Stimulated activated CD8-positive, alpha-beta memory T cell treated with anti-CD3 and anti-CD28 coated beads, Interleukin-2, amount 100 ng/mL, for 48 hours (primary cell): Measurements from ENCODE around the gene LIPM.
"Not testable (repeated sequence)": the region's sequence is repeated elsewhere in the genome, so short reads cannot be mapped to it uniquely, and the experiment has no call there.

Source experiments
- DNase-seq, 2 donors: peaks; one replicate each; pipeline ENCODE4 v3.0.0-alpha.2; 2020; ENCODE audit warnings: low read depth in 2 of 2

The LIPM gene

DNA sequence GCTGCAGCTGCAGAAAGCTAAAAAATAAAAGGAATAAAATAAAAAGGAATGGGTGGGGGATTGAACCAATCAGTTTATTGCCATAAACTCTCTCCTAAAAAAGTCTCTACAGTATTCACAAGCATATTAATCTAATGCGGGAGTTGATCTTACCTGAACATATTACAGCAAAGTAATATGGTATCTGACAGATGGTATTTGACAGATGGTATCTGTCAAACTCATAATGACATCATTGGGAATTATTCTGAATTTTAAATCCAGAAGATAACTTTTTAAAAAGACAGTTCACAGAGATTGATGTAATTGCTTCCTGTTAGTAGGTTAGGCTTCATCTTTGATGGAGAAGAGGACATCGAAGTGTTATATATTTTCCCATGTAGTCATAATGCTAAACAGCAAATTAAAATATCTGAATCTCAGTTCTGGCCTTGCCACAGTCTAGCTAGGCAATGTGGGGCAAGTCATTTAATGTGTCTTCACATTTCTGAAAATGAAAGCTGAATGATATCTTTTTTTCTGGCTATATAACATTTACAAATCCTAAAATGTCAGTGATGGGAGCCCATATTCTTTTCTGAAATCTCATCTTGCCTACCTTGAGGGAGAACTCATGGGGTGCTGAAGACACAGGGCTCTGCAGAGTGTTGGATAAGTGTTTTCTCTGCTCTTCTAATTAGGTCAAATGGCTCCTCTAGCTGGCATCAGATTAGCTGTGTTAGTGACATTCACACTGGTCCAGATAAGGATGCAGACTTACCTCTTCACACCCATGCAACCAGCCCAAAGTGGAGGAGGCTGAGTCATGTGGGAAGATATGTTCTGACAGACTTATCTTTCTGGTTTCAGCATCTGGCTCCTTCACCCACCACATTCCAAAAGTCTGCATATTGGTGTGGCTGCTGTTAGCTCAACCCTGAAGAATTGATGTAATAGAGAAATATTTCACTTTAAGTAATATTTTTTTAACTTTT is 2.1 kb upstream of the LIPM start:
- peak in 1 of 2 donors; percentile 17 for DNase-seq

DNA sequence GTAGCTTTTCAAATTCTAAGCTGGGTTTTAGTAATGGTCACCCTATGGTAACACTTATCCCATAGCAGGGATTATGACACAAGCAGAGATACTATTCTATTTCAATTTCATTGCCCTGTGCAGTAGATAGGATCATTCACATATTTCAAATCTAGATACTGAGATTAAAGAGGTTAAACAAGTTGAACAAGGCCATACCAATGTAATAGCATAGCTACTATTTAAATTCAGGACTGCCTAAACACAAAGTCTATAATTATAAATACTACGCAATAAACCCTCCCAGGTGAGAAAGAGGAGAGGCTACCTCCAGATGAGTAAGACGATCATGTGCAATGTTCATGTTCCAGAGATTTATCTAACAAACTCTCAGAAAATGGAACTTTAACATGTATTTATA is 1.1 kb downstream of the LIPM start:
- DNase-seq = no peak

DNA sequence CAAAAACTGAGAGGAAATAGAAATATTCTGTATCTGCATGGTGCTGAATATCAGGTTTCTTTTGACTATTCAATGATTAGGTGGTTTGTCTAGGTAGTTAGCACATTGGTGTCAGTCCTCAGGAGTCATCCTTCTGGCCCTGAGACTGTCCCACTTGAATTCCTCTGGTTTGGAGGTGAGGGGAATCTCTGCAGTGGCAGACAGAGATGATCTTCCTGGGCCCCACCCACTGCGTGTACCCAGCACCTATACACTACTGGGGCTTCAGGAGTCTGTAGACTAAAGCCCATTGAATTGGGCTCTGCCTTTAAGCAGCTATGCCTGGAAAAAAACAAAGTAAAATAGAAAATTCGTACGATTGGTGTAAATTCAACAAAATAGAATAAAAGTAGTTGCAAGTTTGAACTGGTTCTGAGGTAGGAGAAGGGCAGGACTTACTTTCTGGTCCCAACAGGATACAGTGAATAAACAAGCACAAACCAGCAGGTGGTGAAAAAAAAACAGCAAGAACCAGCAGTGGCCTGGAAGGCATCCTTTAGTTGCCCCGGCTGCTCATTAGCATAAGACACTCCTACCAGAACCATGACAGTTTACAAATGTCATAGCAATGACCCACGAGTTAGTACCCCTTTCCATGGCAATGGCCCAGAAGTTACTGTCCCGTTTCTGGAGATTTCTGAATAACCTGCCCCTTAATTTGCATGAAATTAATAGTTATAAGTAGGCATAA is 1.7 kb downstream of the LIPM start:
- DNase-seq = no peak

DNA sequence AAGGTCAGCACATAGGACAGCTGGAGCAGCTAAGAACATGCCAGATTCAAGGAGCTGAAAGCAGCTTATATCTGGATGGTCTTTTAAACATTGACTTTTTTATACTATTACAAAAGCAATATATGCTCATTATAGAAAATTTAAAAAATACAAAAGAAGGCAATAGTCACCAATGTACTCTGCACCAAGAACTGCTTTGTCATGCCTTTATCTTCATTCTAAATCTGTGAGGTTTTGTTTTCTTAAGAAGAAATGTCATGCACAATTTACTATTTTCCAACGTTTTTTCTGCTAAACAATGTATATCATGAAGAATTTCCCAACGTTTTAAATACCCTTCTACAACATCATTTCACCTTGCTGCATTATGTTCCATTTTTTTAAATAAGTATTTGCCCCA is 2.8 kb downstream of the LIPM start:
- no peak for DNase-seq

DNA sequence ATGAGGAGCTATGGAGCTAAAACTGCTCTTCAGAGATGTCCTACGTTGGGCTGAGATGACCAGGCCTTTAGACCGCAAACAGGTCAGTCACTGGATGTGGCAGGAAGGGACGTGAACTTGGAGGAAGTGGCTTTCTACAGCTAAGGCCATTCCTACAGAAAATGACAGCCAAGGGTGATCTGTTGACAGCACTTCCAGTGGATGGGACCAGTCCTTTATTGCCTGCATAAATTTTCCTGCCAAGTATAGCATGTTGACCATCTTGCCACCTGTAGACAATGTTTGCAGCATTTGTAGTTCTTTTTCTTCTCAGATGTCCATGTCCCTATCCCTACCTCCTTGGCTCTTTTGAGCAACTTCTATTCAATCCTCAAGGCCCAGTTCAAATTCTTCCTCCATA is 3.4 kb downstream of the LIPM start:
- DNase-seq = no peak

DNA sequence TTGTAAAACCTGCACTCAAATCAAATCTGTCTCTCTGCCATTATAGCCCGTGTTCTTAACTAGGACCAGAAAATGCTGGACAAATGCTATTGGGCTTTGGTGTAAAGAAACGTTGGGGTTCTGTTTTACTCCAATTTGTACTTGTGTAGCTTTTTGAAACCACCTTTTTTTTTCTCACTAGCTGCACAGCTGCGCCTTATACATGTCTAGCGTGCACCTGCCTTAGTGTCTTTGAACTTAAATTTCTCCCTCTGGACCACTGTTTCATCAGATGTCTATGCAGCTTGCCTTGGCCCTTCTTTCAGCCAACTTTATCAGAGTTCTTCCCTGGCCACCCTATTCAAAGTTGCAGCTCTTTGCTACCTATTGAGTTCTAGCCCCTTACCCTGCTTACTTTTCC is 7.1 kb downstream of the LIPM start:
- DNase-seq = no peak

DNA sequence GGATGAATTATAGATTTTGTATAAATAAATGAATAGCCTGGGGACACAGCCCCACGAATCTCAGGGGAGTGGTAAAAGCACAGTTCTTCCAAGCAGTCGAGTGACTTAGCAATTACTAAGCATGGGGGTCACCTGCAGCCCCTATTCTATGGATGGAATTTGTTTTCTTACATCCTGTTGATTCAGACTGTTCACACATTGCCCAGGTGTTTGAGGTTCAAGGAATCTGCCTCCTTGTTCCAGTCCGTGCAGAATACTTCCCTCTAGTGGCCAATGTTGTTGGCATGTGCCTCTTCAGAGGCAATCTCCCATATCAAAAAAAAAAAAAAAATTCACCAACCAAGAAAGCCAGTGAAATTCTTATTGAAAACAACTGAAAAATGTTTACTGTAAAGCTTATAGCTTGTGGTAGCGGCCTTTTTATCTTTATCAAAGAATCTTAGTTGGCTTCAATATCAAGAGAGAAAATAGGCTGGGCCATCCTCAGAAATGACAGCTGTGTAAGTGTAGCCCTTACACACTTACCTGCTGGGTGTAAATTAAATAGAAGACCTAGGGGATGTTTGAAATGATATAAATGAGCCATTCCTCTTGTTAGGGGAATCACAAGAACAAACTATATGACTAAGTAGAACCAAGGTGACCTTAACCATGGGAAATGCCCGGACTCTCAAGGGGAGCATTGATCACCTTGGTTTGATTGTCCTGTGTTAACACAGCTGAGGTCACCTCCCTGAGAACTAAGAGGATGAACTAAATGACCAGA is 7.8 kb downstream of the LIPM start:
- no peak for DNase-seq

DNA sequence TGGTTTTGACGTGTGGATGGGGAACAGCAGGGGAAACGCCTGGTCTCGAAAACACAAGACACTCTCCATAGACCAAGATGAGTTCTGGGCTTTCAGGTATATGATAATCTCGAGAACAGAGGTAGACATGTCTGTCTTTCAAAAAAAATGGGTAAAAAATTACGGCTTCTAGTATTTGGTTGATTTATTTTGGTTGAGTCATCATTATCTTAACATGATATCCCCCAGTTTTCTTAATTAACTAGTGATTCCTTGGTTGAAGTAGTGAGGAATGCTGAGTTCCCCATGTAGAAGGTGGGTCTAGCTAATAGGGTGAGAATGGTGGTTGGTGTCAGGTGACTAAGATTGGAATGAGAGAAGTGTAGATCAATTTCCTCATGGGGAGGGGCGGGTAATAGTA is 10.7 kb downstream of the LIPM start:
- no peak for DNase-seq

DNA sequence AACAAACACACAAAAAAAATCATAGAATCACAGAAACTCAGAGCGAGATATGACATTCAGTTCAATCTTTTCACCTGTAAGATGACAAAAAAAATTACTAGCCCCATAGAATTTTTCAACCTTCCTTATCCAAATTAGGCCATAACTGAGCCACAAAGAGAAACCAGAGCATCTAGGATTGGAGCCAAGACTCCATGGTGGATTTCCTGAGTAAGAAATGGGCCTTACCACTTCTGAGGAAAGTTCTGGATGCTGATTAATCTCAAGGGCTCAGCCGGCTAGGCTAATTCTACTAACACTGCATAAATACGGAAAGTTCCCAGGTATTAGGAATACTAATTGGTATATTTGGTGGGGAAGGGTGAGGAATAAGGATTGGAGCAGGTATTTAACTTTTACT is 16.8 kb downstream of the LIPM start:
- DNase-seq = no peak

DNA sequence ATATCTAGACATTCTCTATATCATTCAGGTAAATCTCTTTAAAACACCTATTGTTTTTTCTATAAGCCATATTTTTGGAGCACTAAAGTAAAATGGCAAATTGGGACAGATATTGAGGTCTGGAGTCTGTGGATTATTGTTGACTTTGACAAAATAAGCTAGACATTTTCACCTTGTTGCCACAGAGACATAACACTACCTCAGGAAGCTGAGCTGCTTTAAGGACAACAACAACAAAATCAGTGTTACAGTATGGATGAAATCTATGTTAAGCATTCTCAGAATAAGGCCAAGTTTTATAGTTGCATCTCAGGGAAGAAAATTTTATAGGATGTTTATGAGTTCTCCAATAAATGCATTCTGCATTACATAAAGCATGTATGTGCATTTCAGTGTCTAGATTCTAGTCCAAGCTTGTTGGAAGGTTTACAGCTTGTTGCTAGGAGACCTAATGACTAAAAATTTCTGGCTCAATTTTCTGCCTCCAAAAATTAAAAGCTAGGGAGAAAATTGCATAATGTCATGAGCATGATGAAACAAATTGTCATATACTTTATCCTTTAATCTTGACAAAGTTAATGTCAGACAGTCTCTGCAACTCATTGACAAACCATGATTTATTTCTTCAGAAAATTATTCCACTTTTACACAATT is 18.3 kb downstream of the LIPM start:
- DNase-seq = no peak

DNA sequence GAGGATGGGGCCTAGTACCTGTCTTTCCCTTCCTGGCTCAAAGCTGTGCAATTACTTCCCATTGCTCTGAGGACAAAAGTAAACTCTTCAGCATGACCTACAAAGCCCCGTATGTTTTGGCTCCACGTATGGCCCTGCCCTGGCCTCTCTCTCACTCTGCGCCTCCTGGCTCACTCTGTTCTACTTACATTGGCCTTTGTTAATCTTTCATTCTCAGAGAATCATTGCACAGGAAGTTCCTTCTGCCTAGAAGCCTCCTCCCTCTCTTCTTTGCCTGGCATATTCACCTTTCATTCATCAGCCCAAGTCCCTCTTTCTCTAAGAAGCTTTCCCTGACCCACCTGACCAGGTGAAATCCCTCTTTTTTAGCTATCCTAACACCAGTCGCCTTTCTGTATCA is 23.9 kb downstream of the LIPM start:
- no peak for DNase-seq

DNA sequence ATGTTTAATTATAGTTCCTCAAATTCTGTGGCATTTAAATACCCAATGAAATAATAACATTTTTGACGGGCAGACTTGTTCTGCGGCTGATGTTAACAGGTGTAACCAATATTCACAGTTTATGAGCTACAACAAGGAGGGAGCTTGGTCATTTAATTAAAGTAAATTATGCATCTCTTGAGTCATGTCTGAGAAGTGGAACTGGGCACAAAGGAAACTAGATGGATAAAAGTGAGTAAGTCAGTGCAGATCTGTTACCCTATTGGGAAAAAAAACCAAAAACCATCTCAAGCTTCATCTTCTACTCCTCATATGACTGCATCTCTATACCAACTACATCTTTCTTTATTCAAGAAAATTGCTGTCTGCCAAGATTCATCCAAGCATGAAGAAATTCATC is 25.1 kb downstream of the LIPM start:
- no peak for DNase-seq

DNA sequence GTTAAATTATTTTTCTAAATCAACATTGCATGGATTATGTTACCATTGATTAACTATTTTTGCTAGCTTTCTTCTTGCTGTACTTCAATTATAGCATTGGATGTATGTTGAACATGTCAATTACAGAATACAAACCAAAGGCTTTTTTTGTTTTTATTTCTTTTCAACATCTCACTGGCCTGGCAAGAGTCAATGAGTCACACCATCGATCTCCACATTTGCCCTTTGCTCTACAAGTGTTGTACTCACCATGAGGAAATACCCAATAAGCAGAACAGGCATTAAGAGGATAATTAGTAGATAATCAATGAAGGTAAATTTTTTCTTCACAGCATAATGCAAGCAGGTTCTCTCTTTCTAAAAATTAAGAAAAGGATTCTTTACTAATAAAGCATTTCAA is 25.8 kb downstream of the LIPM start:
- no peak for DNase-seq

DNA sequence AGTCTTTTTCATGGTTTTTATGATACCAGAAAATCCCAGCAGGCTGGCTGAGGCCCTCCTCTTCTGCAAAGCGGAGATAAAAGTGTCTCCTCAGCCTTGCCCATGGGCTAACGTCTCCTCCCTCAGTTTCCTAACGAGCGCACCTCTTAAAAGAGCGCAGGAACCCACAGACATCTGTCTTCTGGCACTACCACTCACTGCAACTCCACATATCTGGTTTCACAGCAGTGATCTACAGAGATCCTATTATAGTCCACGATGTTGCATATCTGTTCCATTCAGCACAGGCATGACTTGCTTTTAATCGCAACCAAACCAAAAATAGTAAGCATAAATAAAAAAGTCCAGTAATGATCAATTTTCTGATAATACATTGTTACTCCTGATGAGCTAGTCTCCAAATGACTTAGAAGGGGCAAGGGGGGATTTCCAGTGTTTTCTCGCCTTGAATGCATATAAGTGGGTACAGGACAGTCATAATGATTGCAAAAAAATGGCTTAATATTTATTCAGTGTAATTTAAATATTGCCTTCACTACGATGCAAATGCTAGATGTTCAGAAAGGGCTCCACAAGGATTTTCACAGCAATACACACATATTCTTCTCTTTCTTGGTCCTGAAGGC is 28.2 kb downstream of the LIPM start:
- no peak for DNase-seq

DNA sequence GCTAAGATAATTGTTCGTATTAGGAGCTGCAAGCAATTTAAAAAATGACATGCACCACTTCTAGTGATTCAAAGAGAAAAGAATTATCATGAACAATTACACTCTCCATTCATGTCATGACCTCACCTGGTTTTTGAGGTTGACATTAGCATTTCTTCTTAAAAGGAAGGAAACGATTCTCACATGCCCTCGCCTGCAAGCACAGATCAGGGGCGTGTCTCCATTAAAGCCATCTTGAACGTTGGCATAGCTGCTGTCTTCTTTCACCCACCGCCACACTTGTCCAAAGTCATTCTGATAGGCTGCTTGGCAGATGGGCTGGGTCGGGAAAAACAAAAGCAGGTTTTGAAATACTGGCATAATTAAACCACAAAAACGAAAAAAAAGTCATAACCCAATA is 29.2 kb downstream of the LIPM start:
- peak; percentile 4 to 21 for DNase-seq

DNA sequence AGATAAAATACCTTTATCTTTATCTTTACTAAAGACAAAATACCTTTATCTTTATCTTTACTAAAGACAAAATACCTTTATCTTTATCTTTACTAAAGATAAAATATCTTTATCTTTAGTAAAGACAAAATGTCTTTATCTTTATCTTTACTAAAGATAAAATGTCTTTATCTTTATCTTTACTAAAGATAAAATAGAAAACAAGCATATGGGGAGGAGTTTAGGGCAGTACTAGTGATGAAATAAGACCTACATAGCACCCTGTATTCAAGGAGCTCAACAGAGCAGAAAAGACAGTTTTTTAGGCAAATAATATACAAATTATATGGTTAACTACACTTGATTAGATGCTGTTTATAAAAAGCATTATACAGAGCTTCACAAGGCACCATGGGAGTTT is 29.8 kb downstream of the LIPM start:
- no peak for DNase-seq

DNA sequence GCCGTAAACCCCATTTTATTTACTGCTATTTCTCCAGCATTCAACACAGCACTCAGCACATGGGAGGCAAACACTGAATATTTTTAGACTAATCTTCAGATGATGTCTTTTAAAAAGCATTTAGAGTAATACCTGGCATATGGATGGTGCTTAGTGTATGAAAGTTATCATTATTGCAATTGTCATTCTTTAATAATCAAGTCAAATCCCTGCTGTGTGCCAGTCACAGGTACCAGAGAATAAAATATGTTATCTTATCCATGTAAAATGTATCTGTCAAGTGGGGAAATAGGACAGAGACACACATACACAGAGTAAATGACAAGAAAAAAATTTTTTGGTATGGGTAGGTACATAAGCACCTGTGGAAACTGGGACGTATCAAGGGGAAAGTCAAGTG is 30.6 kb downstream of the LIPM start:
- DNase-seq = no peak

DNA sequence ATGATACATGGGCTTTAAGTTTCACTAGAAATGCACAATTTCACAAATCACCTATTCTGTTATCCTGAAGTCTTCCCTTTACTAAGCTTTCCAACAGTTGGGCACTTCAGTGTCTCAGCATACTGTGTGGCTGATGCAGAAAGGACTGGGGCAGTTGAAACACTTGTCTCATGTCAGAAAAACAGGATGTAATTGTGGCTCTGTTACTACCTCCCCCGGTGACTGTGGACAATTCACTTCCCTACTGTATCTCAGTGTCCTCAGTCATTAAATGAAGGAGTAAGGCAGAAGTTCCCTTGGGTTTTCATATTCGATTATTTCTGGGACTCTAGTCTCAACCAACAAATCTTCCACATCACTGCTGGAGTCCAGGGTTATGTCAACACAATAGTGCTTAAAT is 31.2 kb downstream of the LIPM start:
- DNase-seq = no peak

DNA sequence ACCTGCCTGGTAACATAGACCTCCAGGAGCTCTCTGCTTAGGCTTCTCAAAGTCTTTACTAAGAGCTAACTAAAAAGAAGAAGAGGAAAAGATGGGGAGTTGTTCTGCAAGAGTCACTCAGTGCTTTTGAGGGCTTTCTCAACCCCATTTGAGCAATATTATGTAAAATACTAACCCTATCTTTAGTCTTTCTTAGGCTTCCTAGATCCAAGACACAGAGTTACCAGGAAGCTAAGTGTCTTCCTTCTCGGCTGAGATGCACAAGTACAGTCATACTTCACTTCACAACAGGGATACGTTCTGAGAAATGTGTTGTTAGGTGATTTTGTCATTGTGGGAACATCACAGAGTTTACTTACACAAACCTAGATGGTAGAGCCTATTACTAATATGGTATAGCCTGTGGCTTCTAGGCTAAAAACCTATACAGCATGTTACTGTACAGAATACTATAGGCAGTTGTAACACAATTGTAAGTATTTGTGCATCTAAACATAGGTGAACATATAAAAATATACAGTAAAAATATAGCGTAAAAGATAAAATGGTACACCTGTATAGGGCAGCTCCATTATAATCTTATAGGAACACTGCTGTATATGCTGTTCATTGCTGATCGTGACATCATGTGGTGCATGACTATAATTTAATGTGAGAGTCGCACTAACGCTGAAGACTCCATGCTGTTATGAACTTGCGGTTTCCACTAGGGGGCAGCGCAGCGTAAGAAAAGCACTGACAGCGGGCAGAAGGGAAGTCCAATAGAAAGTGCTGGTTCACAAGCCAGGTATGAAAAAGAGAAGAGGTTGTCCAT is 32.8 kb downstream of the LIPM start:
- DNase-seq = peak; percentile 67 to 77

DNA sequence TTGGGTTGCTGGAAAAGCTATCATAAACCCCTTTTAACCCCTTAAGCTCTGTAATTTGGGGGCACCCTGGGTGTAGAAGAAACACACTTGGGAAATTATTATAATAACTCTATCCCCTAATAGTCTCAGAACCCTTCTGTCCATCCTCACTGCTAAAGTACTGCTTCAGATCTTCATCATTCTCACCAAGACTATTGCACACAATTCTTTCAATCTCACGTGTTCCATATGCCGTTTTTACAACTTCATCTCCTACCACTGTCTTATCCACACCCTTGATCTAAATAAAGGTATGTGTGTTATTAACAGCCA is 33.3 kb downstream of the LIPM start:
- DNase-seq = no peak

DNA sequence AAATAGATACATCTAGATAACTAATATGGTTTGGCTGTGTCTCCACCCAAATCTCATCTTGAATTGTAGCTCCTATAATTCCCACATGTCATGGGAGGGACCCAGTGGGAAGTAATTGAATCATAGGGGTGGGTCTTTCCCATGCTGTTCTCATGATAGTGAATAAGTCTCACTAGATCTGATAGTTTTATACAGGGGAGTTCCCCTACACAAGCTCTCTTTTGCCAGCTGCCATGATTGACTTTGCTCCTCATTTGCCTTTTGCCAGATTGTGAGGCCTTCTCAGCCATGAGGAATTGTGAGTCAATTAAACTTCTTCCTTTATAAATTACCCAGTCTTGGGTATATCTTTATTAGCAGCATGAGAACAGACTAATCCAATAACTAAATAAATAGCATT is 35.1 kb downstream of the LIPM start:
- not testable (repeated sequence) for DNase-seq
